ENCODE data around the gene SLC35D3.

DNA sequence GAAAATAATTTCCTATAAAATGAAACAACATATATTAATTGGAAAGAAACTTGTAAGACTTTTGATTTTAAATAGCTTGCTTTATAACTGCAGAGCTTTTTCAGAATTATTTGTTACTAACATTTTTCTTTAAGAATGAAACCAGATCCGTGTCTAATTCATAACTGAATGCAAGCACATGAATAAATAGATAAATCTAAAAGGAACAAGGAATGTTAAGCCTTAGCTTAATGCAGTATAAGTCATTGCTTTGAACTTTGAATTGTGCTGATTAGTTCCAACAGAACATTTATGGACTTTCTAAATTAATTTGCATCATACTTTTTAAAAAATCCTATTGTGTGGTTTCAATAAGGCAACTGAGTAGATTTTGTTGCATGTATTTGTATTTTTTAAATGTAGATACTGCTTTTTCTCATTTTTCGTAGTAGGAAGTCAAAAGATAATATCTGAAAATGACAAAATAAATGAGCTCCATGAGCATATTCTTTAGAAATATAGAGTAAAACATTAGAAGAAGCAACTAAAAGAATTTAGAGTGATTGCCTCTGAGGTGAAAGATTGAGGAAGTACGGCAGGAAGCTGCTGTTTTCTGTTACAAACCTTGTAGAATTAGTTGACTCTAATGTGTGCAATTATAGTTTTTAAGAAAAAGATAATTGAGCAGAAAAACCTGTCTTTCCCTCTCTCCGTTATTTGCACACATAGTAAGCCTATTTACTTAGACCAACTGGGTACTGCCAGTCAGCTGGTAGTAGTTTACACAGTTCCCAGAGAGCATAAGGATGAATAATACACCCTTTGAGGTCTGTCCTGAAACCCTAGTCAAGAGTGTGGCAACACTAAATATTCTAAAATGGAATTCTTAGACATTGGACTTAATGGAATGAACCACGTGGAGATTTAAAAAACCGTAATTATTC is 32.6 kb upstream of the SLC35D3 start:
- TF ChIP-seq ZNF274 (IDR thresholded peaks at IDR 0.05; ENCODE audit: low read depth, low read length): no peak
- no peak for TF ChIP-seq YY1 (IDR thresholded peaks at IDR 0.05; ENCODE audit: insufficient read depth, insufficient read length)
- TF ChIP-seq SUZ12 (IDR thresholded peaks at IDR 0.05; ENCODE audit: extremely low read depth, insufficient read depth, insufficient read length): no peak

Data from NT2/D1 (cell line).